GM20000 (cell line): ENCODE measurements around the gene LRIG2.
"Not testable (repeated sequence)": the region's sequence is repeated elsewhere in the genome, so short reads cannot be mapped to it uniquely, and the experiment has no call there.

Source experiments
- DNase-seq: peaks from one replicate; pipeline ENCODE4 v3.0.0; 2012; ENCODE audit warnings: low spot score
- CTCF ChIP-seq: IDR thresholded peaks from 2 replicates; pipeline ENCODE4 v1.5.1; 2012; ENCODE audit warnings: mild to moderate bottlenecking, control low read depth; ENCODE audit errors: extremely low read depth, missing control alignments

The LRIG2 gene

GRCh38 chr1:113036639-113037321 is 36.2 kb upstream of the LRIG2 start:
- DNase-seq: no peak
- no peak for TF ChIP-seq CTCF

- TF ChIP-seq CTCF: no peak
- no peak for DNase-seq
Measured at GRCh38 chr1:113040041-113040440, 33.0 kb upstream of the LRIG2 start.

GRCh38 chr1:113040718-113041412 is 32.1 kb upstream of the LRIG2 start:
- no peak for TF ChIP-seq CTCF

GRCh38 chr1:113041569-113042284 is 31.3 kb upstream of the LRIG2 start:
- TF ChIP-seq CTCF: no peak
- no peak for DNase-seq

More at GRCh38 chr1:113040718-113041412, 32.1 kb upstream of the LRIG2 start:
- DNase-seq: no peak

GRCh38 chr1:113042285-113043143 is 30.5 kb upstream of the LRIG2 start:
- TF ChIP-seq CTCF: peak; percentile 44
- DNase-seq: peak; percentile 73

GRCh38 chr1:113043144-113043488 is 29.9 kb upstream of the LRIG2 start:
- DNase-seq: not testable (repeated sequence)

- no peak for DNase-seq
- TF ChIP-seq CTCF: no peak
Measured at GRCh38 chr1:113046569-113046968, 26.4 kb upstream of the LRIG2 start.
